ENCODE results near the gene MACROH2A1.

The MACROH2A1 gene

GRCh38 chr5:135396459-135397055, 2.5 kb downstream of the MACROH2A1 start:
- TF ChIP-seq CTCF (IDR thresholded peaks at IDR 0.05; ENCODE audit: borderline replicate concordance, insufficient read depth, low read depth, low read length), result no peak
- no peak overlapping the region for H3K4me3 ChIP-seq (ENCODE audit: low read depth, low read length)

GRCh38 chr5:135395866-135396265, 3.2 kb downstream of the MACROH2A1 start:
- H3K4me3 ChIP-seq (ENCODE audit: low read depth, low read length), result no peak overlapping the region
- TF ChIP-seq CTCF (IDR thresholded peaks at IDR 0.05; ENCODE audit: borderline replicate concordance, insufficient read depth, low read depth, low read length), result no peak

- TF ChIP-seq CTCF (IDR thresholded peaks at IDR 0.05; ENCODE audit: borderline replicate concordance, insufficient read depth, low read depth, low read length), result no peak
Observed at GRCh38 chr5:135395451-135395850, 3.6 kb downstream of the MACROH2A1 start.

GRCh38 chr5:135394095-135394494, 4.9 kb downstream of the MACROH2A1 start:
- H3K4me3 ChIP-seq (ENCODE audit: low read depth, low read length), result no peak overlapping the region
- no peak for TF ChIP-seq CTCF (IDR thresholded peaks at IDR 0.05; ENCODE audit: borderline replicate concordance, insufficient read depth, low read depth, low read length)

More at GRCh38 chr5:135395451-135395850, 3.6 kb downstream of the MACROH2A1 start:
- H3K4me3 ChIP-seq (ENCODE audit: low read depth, low read length), result no peak overlapping the region

GRCh38 chr5:135393691-135394090, 5.3 kb downstream of the MACROH2A1 start:
- no peak overlapping the region for H3K4me3 ChIP-seq (ENCODE audit: low read depth, low read length)
- TF ChIP-seq CTCF (IDR thresholded peaks at IDR 0.05; ENCODE audit: borderline replicate concordance, insufficient read depth, low read depth, low read length), result no peak

GRCh38 chr5:135393229-135393628, 5.8 kb downstream of the MACROH2A1 start:
- TF ChIP-seq CTCF (IDR thresholded peaks at IDR 0.05; ENCODE audit: borderline replicate concordance, insufficient read depth, low read depth, low read length), result no peak
- H3K4me3 ChIP-seq (ENCODE audit: low read depth, low read length), result no peak overlapping the region

- no peak for TF ChIP-seq CTCF (IDR thresholded peaks at IDR 0.05; ENCODE audit: borderline replicate concordance, insufficient read depth, low read depth, low read length)
Observed at GRCh38 chr5:135392256-135392655, 6.8 kb downstream of the MACROH2A1 start.

More at GRCh38 chr5:135392256-135392655, 6.8 kb downstream of the MACROH2A1 start:
- H3K4me3 ChIP-seq (ENCODE audit: low read depth, low read length), result no peak overlapping the region

Measured in GM12875 (cell line).